NCI-H2081 (cell line): ENCODE data around the gene ACSS1.

Source experiments
- DNase-seq, 2 experiments: peaks; one replicate each; lab custom pipeline; 2025; lab: John Stamatoyannopoulos, UW

Gene ACSS1

GRCh38 chr20:25046181-25046641, 11.7 kb downstream of the ACSS1 start:
- DNase-seq, result no peak

GRCh38 chr20:25045343-25045712, 12.6 kb downstream of the ACSS1 start:
- DNase-seq, result no peak

- no peak for DNase-seq
Measured at GRCh38 chr20:25044660-25045342, 13.1 kb downstream of the ACSS1 start.

GRCh38 chr20:25044261-25044560, 13.7 kb downstream of the ACSS1 start:
- no peak for DNase-seq

GRCh38 chr20:25043499-25044260, 14.3 kb downstream of the ACSS1 start:
- no peak for DNase-seq

GRCh38 chr20:25042531-25043498, 15.1 kb downstream of the ACSS1 start:
- DNase-seq, result no peak

- no peak for DNase-seq
Measured at GRCh38 chr20:25041813-25042530, 16.0 kb downstream of the ACSS1 start.

GRCh38 chr20:25040438-25040831, 17.5 kb downstream of the ACSS1 start:
- no peak for DNase-seq

- no peak for DNase-seq
Measured at GRCh38 chr20:25039697-25040437, 18.1 kb downstream of the ACSS1 start.

GRCh38 chr20:25038591-25039015, 19.3 kb downstream of the ACSS1 start:
- no peak for DNase-seq

GRCh38 chr20:25038103-25038410, 19.9 kb downstream of the ACSS1 start:
- DNase-seq, result no peak

- no peak for DNase-seq
Measured at GRCh38 chr20:25037288-25038102, 20.4 kb downstream of the ACSS1 start.

GRCh38 chr20:25036331-25036936, 21.5 kb downstream of the ACSS1 start:
- no peak for DNase-seq

- no peak for DNase-seq
Measured at GRCh38 chr20:25035921-25036320, 22.0 kb downstream of the ACSS1 start.

GRCh38 chr20:25033924-25034300, 24.0 kb downstream of the ACSS1 start:
- no peak for DNase-seq

GRCh38 chr20:25033265-25033923, 24.5 kb downstream of the ACSS1 start:
- no peak for DNase-seq

GRCh38 chr20:25032478-25033264, 25.3 kb downstream of the ACSS1 start:
- DNase-seq, result no peak

GRCh38 chr20:25032065-25032477, 25.9 kb downstream of the ACSS1 start:
- DNase-seq, result no peak

- DNase-seq, result no peak
Measured at GRCh38 chr20:25031241-25031640, 26.7 kb downstream of the ACSS1 start.
